SU-DHL-6 (cell line): ENCODE measurements around the gene PPIA.

Experiments used
- CTCF ChIP-seq: fragments of 200-600 bp; sonication (generic); IDR thresholded peaks from one replicate; pipeline ENCODE4 v1.5.1; 2017; ENCODE audit warnings: antibody characterized with exemption, mild to moderate bottlenecking, low read length, moderate library complexity; ENCODE audit not compliant: insufficient read depth, poor library complexity, severe bottlenecking
- EZH2phosphoT487 ChIP-seq: fragments of 200-600 bp; sonication (generic), shearing (Covaris generic); conservative IDR thresholded peaks from 2 replicates; pipeline ENCODE4 v1.6.1; 2018; ENCODE audit warnings: mild to moderate bottlenecking, antibody characterized with exemption, low read length, moderate library complexity, mixed read lengths

- TF ChIP-seq CTCF (no peak), EZH2phosphoT487 (no peak)
These were observed 26.6 kb upstream of the PPIA start for GRCh38 chr7:44769776-44770294.
